ENCODE data around the gene TLE3. TPM values are rescaled to one million over a fixed set of nuclear protein-coding genes. Genes with fewer than 3 reads are reported as not detected.

Gene TLE3
- total and polyA plus RNA-seq, 2 of the 4 experiments (the other 2 are of a cell fraction), result 6.5 to 16.3 TPM

DNA sequence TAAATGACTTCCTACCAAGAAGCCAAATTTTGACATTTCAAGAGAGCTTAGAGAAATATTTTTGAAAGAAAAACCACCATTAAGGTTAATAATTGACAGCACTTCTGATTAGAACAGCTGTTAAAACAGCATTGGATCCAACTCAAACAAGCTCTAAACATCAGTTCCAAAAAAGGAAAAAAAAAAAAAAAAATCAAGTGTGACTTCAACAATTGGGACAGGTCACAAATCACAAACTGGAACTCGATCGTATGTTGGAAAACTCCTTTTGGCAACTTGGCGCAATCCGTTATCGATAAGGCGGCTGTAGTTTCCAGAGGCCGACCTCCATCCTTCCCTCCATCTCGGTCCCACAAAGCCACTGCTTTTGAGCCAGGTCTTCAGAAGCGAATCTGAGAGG is 17.8 kb downstream of the TLE3 start:
- intact Hi-C loops (cut with micrococcal nuclease), result no loop called here
- dilution Hi-C loops (cut with HindIII; ENCODE audit: low sequenced_read_pairs, unreplicated experiment), result no loop called here
- Histone ChIP-seq H3K4me3 (ENCODE audit: insufficient read depth, low read depth, low read length) (no peak overlapping the region), H2BK5ac (ENCODE audit: low read depth, low read length, poor library complexity, severe bottlenecking) (no peak overlapping the region), H4K8ac (ENCODE audit: low read depth in 2 of 2, low read length in 2 of 2) (no peak overlapping the region), H2AK5ac (ENCODE audit: low read depth, low read length) (no peak overlapping the region), H3K9ac (ENCODE audit: low read depth, low read length) (no peak overlapping the region), H3K36me3 (ENCODE audit: control insufficient read depth, insufficient read depth, low read length) (peaks cover 51% of the 10 kb centered on the region), H3K27me3 (ENCODE audit: control insufficient read depth, insufficient read depth, low read length) (no peaks in the 10 kb centered on the region), H3K14ac (replicated peaks; ENCODE audit: low read depth, low read length) (no peak overlapping the region), H3K4me2 (ENCODE audit: low read depth, low read length) (no peak overlapping the region), H3K27ac (ENCODE audit: insufficient read depth, low read length) (no peak overlapping the region), H2BK15ac (ENCODE audit: low read depth, low read length) (no peak overlapping the region), H2BK20ac (ENCODE audit: low read depth, low read length) (no peak overlapping the region), H3K4me1 (ENCODE audit: control insufficient read depth, insufficient read depth, low read length) (peaks cover 2% of the 10 kb centered on the region; the same call in 1 of the 2 replicates), H3K56ac (ENCODE audit: extremely low read depth, insufficient read depth, low read length) (no peak overlapping the region), H3K9me1 (ENCODE audit: insufficient read depth, low read length) (peaks cover 18% of the 10 kb centered on the region), H3K23ac (ENCODE audit: low read depth, low read length) (no peak overlapping the region), H4K5ac (ENCODE audit: low read depth, low read length) (no peak overlapping the region), H2AK9ac (replicated peaks; ENCODE audit: low read depth, low read length, poor library complexity) (no peak overlapping the region), H3K18ac (ENCODE audit: low read depth, low read length) (no peak overlapping the region), H2AFZ (replicated peaks; ENCODE audit: low read length, poor library complexity) (no peak overlapping the region), H2BK120ac (ENCODE audit: low read depth, low read length) (no peak overlapping the region), H3K79me1 (ENCODE audit: low read depth in 1 of 2, low read length in 2 of 2) (peaks cover 29 to 77% of the 10 kb centered on the region in 2 experiments), H3K4ac (ENCODE audit: low read depth, low read length) (no peak overlapping the region), H3K9me3 (ENCODE audit: control insufficient read depth, insufficient read depth, low read length) (no peaks in the 10 kb centered on the region), H4K20me1 (ENCODE audit: insufficient read depth, low read length) (peaks cover 71% of the 10 kb centered on the region), H4K91ac (ENCODE audit: insufficient read depth, low read depth, low read length) (no peak overlapping the region)
- no CpG with 5 or more reads among the region's 9 CpGs for WGBS, 2 experiments (ENCODE audit: extremely low coverage in 2 of 2, insufficient read length in 1 of 2)
- BruUV-seq (replicated peaks), result no TSS peak
- no peak for TF ChIP-seq RAD21 (IDR thresholded peaks at IDR 0.05; ENCODE audit: low read length)
- no peak for TF ChIP-seq RFX5 (IDR thresholded peaks at IDR 0.05; ENCODE audit: low read depth, low read length)
- TF ChIP-seq POLR2A (IDR thresholded peaks at IDR 0.05; ENCODE audit: low read depth, low read length), result no peak
- DNase-seq (no peak), ATAC-seq (ENCODE audit: low read depth) (no peak)
- POLR2A ChIA-PET (ENCODE audit: unreplicated experiment), result no interaction called here
- in situ Hi-C loops (cut with MboI; ENCODE audit: low sequenced_read_pairs), result loop anchor here (25.0 kb wide), 1 partner anchor 407 kb away; no protein-coding TSS in a partner anchor
- CTCF ChIA-PET, result no interaction called here
